Posterior vena cava (tissue), 2 donors: Measurements from ENCODE around the gene PLLP. TPM values are rescaled to one million over a fixed set of nuclear protein-coding genes. Genes with fewer than 3 reads are reported as not detected.

ENCODE experiments used
- DNase-seq: peaks from one replicate; pipeline ENCODE4 v3.0.0-alpha.2; 2020; ENCODE audit warnings: low spot score
- intact Hi-C, 2 donors: fragments of 100-400 bp; cut with DNase I; formaldehyde crosslinking; loops; one replicate each; pipeline versions ENCODE4 v1.14.1 to v1.14.2; 2022 to 2023
- total RNA-seq, 2 donors: library from RNA; stranded (reverse); fragmentation: NEBNext Ultra II Directional; extraction: Animal tissue kit (Norgen Biotek cat#: 25700); gene quantifications; one replicate each; pipeline ENCODE4 v1.2.1, GENCODE V29; 2021
- donor health status: DM: yes; HTN: yes; CAD: no.
- donor health status: DM: yes; HTN: yes; CAD: no.

Gene PLLP
- total RNA-seq, 2 donors from 2014 or later, result 1.7 to 3.8 TPM

DNA sequence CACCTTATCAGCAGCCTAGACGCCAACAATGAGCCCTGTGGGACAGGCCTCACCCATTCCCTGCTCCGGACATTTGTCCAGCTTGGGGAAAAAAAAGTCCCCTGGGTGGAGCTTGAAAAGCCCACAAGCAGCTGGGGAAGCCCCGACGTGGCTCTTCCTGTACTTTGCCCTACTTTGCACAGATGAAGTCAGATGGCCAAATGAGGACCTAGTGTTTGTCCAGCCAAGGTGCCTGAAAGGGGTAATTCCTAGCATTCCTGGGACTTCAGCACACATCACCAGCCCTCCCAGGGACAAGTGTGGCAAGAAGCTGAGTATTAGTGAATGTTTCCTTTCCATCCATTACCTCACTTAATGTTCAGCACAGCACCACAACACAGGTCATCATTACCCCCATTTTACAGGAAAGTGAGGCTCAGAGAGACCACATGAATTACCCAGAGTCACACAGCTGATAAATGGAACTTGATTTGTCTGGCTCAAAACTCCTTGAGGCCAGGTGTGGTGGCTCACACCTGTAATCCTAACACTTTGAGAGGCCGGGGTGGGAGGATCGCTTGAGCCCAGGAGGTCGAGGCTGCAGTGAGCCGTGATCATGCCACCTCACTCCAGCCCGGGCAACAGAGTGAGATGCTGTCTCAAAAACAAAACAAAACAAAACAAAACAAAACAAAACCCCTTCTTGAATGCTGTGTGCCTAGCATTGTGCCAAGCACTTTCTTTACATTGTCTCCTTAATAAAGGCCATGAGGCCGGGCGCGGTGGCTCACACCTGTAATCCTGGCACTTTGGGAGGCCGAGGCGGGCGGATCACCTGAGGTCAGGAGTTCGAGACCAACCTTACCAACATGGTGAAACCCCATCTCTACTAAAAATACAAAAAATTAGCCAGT, 19.9 kb upstream of the PLLP start:
- intact Hi-C loops, result loop anchor here (2.0 to 5.0 kb wide), 2 partner anchors 70 to 83 kb away; no protein-coding TSS in a partner anchor
- DNase-seq, result peak; percentile 79

DNA sequence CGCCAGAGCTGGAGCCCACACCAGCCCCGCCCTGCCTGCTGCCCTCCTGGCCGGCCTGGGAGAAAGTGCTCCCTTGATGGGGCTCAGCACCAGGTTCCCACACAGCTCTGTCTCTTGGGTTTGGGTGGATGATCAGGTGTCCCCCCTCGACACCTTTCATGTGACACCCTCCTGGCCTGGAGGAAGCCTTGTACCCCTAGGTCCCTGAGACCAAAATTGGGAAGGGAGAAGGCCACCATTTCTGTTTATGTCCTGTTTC, 19.4 kb upstream of the PLLP start:
- intact Hi-C loops, result loop anchor here (2.0 to 5.0 kb wide), 2 partner anchors 71 to 83 kb away; no protein-coding TSS in a partner anchor
- peak; percentile 69 for DNase-seq

GRCh38 chr16:57303021-57303909, 18.8 kb upstream of the PLLP start:
- peak; percentile 68 for DNase-seq
- intact Hi-C loops, result loop anchor here in 1 of 2 donors (5.0 kb wide), 1 partner anchor 84 kb away; no protein-coding TSS in a partner anchor

DNA sequence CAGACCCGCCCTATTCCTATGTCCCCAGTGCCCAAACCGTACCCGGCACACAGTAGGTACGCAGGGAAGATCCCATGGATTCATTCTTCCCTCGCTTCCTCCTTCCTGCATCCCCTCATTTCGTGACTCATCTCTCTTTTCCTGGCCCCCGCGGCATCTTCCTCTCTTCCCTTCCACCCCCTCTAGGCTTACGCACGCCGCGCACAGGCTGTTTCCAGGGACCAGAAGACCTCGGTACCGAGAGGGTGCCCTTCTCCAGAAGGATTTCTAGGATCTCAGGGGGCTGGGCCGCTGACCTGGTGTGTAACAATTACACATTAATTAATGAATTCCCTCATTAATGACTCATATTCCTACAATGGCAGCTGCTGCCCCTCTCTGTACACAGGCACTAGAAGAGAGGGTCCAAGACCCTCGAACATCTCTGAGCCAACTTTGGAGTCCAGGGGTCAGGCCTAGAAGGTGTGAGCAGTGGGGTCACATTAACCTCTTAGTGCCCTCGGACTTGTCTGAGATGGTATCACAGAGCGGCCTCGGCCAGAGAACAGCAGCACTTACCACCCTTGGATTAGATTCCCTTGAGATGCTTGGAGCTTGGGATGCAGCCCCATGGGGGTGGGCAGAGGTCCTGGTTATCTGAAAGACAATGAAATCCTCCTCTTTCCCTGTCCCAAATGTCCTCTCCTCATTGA, 16.8 kb upstream of the PLLP start:
- intact Hi-C loops, result loop anchor here (2.0 to 5.0 kb wide), 4 partner anchors 86 to 122 kb away; no protein-coding TSS in a partner anchor
- DNase-seq, result peak; percentile 85

DNA sequence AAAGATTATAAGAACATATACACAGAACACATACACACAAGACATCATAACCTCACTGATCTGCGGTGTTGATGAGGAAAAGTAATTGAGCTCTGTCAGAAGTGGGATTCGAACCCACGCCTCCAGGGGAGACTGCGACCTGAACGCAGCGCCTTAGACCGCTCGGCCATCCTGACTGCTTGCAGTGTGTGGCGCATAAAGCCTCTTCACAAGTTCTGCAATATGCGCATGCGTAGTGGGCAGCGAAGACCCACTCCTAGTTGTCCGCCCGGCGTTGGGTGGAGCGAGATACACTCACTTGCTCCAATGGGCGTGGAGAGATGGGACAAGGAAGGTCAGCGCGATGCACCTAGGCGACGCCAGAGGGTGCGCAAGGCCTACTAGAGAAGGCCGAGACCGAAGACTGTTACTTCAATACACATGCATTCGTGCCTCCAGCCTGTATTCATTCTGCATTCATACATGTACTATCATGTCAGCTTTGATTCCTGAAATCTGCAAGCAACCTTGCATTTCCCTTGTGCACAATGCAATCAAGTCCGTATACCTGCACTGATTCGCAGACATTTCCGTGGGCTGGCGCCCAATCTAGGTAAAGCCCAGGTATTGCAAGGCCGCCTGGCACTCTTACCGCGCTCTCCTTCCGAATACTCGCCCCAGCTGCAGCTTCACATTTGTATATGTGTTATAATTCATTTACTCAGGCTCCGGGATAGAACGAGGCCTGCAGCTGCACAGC, 16.1 kb upstream of the PLLP start:
- intact Hi-C loops, result loop anchor here (2.0 to 5.0 kb wide), 4 partner anchors 87 to 122 kb away; no protein-coding TSS in a partner anchor
- peak; percentile 99 for DNase-seq

DNA sequence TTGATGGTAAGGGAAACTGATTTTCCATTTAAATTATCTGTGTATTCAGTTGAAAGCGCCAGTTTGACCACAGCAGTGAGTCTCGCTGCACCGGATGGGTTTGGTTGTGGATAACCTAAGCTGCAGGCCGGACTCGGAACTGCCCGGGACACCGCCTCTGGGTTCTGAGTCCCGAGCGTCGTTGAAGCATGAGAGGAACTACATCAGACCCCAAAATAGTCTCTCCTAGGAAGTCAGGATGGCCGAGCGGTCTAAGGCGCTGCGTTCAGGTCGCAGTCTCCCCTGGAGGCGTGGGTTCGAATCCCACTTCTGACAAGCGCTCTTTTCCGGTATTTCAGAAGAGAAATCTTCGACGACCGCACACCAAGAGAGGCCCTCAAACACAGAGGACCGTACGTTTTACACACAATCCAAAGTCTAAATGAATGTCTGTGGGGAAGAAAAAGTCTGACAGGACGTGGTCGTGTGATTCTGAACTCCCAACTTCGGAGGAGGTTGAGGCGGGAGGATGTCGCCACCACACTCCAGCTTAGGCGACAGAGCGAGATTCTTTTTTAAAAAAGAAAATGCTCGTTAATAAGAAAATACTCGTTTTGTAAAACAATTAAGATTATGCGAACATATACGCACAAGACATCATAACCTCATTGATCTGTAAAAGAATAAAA, 15.4 kb upstream of the PLLP start:
- DNase-seq, result peak; percentile 95
- intact Hi-C loops, result loop anchor here (2.0 to 5.0 kb wide), 4 partner anchors 87 to 123 kb away; no protein-coding TSS in a partner anchor

DNA sequence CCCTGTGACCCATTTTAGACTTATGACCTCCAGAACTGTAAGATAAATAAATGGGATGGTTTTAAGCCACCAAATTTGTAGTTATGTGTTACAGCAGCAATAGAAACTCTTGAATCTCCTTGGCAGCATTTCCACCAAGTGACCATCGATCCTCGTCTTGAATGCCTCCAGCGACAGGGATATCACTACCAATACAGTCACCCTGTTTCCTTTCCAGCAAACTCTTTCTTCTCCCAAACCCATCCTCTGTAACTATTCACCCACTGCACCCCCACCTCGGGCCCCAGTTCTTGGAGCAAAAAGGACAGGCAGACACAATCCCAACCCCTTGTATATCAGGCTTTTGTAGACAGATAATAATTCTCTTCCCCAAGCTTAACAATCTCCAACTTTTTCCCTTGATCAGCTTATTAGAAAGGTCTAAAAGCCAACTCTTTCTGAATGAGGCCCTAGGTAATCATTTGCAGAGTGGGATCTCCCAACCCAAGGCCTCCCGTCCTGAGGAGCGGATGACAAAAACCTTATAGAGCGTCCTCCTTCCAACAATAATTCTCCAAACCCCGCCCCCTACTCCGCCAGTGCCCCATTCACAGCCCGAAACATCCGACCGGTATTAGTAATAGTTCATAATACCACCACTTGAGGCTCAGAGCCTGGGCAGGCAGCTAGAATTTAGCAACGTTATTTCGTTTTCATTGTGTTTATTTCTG, 14.7 kb upstream of the PLLP start:
- DNase-seq, result peak; percentile 86
- intact Hi-C loops, result no loop called here

- DNase-seq, result peak; percentile 65
- intact Hi-C loops, result no loop called here
Measured at GRCh38 chr16:57297856-57298255, 13.4 kb upstream of the PLLP start.

GRCh38 chr16:57289391-57290257, 5.2 kb upstream of the PLLP start:
- intact Hi-C loops, result no loop called here
- no peak for DNase-seq

DNA sequence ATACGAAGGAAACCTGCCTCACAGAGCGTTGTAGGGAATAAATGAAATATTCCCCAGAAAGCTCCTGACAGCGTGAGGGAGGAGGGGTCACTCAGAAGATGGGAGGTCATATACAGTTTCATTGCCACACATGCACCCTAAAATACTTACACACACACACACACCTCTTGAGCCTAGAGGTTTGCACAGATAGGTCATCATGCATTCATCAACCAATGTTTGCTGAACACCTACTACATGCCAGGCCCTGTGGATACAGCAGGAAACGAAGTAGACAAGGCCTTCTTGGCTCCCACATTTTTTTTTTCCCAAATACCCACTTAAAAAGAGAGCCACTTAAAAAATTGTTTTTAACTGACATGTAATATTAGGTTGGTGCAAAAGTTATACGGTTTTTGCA, 907 bp upstream of the PLLP start:
- DNase-seq, result no peak
- intact Hi-C loops, result no loop called here

DNA sequence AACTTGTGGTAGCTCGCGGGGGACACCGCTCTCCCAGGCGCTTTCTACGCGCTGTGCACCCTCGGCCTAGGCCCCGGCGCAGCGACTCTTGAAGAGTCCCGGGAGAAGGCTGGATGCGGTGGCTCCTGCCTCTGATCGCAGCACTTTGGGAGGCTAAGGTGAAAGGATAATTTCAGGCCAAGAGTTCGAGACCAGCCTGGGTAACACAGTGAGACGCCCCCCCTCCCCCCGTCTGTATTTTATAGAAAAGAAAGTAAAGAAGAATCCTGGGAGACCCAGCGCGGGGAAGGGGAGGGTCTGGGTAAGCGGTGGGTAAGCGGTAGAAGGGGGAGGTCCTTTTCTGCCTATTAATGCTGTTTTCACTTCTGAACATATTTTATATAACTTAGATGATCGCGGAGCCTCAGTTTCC, 486 bp upstream of the PLLP start:
- intact Hi-C loops, result no loop called here
- no peak for DNase-seq

- no peak for DNase-seq
Measured at GRCh38 chr16:57283959-57284208, 588 bp downstream of the PLLP start.

GRCh38 chr16:57283214-57283958, 1.1 kb downstream of the PLLP start:
- intact Hi-C loops, result no loop called here
- no peak for DNase-seq

More at GRCh38 chr16:57283959-57284208, 588 bp downstream of the PLLP start:
- intact Hi-C loops, result no loop called here

DNA sequence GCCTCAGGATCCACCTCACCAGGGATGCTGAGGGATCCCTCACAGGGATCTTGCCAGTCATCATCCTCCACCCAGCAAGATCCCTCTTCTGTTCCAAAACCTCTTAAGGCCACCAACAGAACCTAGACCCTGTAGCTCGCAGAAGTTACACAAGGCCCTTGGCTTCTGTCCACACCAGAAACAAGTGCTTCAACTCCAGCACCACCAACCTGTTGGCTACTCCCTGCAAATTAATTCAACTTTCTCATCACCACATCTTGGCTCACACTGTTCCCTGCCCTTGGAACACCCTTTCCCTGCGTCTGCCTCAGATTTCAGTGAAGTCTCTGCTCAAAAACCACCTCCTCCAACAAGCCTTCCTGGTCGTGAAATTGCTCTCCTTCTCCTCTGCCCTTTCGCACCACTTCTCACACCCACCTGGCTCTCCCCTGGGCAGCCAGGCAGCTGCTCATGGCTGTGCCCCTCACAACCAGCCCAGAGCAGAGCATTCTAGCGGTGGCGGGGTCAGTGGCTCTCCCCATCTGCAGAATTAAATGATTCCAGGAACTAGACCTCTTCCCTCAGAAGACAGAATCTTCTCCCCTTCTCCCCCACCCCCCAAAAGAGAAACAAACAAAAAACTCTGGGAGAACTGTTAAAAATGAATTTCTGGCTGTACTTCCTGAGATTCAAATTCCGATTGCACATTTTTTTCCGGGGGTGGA, 1.8 kb downstream of the PLLP start:
- intact Hi-C loops, result no loop called here
- no peak for DNase-seq

GRCh38 chr16:57281791-57282190, 2.7 kb downstream of the PLLP start:
- intact Hi-C loops, result no loop called here
- no peak for DNase-seq
